Effector CD4-positive, alpha-beta T cell (primary cell): ENCODE data around the gene AJUBA.

ENCODE experiments used
- DNase-seq: peaks from one replicate; pipeline ENCODE4 v3.0.0-alpha.2; 2020

The AJUBA gene

DNA sequence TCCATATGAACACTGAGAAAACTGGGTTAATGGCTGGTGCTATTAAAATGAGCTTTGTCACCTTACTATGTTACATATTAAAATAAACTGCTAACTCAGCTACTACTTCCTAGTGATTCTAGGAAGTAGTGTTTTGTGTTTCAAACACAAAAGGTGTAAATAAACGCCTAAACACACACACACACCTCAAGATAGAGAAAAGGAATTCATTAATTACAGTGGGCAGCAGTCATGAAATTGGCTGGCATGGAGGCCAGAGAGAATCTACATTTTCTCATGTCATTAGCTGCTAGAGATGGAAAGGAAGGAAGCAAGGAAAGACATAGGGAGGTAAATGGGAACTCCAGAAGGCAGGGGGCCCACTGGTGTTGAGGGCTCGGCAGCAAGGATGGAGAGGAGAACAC lies 52.4 kb downstream of the AJUBA start:
- DNase-seq, result no peak

DNA sequence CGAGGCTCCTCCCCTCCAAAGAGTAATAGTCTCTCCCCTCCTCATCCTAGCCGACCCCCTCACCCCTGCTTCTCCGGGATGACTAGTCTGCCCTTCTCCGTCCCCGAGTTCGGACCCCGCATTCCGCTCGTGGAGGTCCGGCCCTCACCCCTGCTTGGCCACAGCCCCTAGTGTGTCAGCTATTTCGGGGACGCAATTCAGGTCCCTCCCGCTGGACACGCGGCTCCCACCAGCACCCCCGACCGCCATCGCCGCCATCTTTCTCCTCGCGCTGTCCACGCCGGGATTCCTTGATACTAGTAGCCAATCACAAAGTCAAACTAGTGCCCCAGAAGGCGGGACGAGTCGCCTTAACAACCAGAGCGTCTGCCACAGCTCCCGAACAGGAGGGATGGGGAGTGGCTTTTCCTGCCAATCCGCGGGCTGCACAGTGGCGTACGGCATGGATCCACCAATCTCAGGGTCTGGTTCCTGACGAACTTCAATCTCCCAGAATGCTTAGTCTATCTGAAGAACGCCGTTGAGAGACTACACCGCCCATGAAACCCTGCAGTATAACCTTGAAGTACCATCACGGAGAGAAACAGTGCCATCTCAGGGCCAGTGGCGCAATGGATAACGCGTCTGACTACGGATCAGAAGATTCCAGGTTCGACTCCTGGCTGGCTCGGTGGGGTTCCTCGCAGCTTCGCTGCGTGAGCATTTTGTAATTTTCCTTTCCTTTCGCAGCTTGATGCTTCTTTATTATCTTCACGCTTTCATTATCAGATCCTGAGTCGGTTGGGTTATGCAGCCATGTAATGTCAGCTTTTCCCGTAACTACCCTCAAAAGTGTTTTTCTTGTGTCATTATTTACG lies 53.0 kb downstream of the AJUBA start, which contains the start of gene PRMT5:
Gene PRMT5 (minus strand): TSS at position 273 of the 857 bp plus-strand sequence. CDS start 15 bp downstream, at position 258.
- DNase-seq, result peak; percentile 98

GRCh38 chr14:22928237-22929103 lies 53.9 kb downstream of the AJUBA start:
- DNase-seq, result no peak

DNA sequence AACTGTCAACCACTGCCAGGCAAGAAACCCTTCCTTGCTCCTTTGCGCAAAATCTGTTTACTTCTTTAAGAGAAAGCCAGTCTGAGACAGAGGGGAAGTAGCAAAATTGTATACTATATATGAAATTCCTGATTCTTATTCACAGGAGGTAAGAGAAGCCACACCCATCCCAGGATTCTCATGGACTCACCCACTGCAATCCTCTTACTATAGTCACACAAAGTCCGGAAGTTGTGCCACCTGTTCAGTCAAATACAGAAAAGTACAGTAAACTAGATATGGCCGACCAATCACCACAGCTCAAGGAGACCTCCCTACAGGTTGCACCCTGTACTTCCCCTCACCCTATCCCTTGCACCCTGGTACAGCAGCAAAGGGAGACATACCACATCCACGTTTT lies 56.0 kb downstream of the AJUBA start:
- DNase-seq, result no peak

- DNase-seq, result no peak
These were observed 56.8 kb downstream of the AJUBA start for GRCh38 chr14:22925513-22925912.

GRCh38 chr14:22923746-22924145 lies 58.6 kb downstream of the AJUBA start:
- no peak for DNase-seq

- DNase-seq, result no peak
These were observed 60.1 kb downstream of the AJUBA start for GRCh38 chr14:22922294-22922693.
